ENCODE results near the gene MGAT5.

MGAT5 gene

GRCh38 chr2:134445116-134445515 lies 191.2 kb downstream of the MGAT5 start:
- Histone ChIP-seq H3K9me3 (ENCODE audit: control insufficient read depth in 1 of 2, low read length in 2 of 2) (no peaks in the 10 kb centered on the region), H3K4me1 (ENCODE audit: control insufficient read depth in 1 of 2, insufficient read depth in 2 of 2, low read length in 2 of 2) (no peaks in the 10 kb centered on the region), H3K27ac (ENCODE audit: low read depth, low read length) (no peak overlapping the region), H3K9ac (ENCODE audit: low read depth in 1 of 2, low read length in 2 of 2) (no peak overlapping the region), H3K36me3 (ENCODE audit: control insufficient read depth in 1 of 2, insufficient read depth in 2 of 2, low read length in 2 of 2) (peaks cover 47 to 86% of the 10 kb centered on the region in 2 donors), H3K27me3 (ENCODE audit: control insufficient read depth in 1 of 2, insufficient read depth in 2 of 2, low read length in 2 of 2) (no peaks in the 10 kb centered on the region), H3K4me3 (ENCODE audit: low read depth in 1 of 2, low read length in 2 of 2) (no peak overlapping the region)

- Histone ChIP-seq H3K27me3 (ENCODE audit: control insufficient read depth in 1 of 2, insufficient read depth in 2 of 2, low read length in 2 of 2) (no peaks in the 10 kb centered on the region), H3K36me3 (ENCODE audit: control insufficient read depth in 1 of 2, insufficient read depth in 2 of 2, low read length in 2 of 2) (peaks cover 45 to 78% of the 10 kb centered on the region in 2 donors), H3K9me3 (ENCODE audit: control insufficient read depth in 1 of 2, low read length in 2 of 2) (no peaks in the 10 kb centered on the region), H3K27ac (ENCODE audit: low read depth, low read length) (no peak overlapping the region), H3K4me3 (ENCODE audit: low read depth in 1 of 2, low read length in 2 of 2) (no peak overlapping the region), H3K4me1 (ENCODE audit: control insufficient read depth in 1 of 2, insufficient read depth in 2 of 2, low read length in 2 of 2) (no peaks in the 10 kb centered on the region), H3K9ac (ENCODE audit: low read depth in 1 of 2, low read length in 2 of 2) (no peak overlapping the region)
These were observed 192.1 kb downstream of the MGAT5 start for GRCh38 chr2:134445985-134446382.

- Histone ChIP-seq H3K4me3 (ENCODE audit: low read depth in 1 of 2, low read length in 2 of 2) (no peak overlapping the region), H3K4me1 (ENCODE audit: control insufficient read depth in 1 of 2, insufficient read depth in 2 of 2, low read length in 2 of 2) (no peaks in the 10 kb centered on the region), H3K27me3 (ENCODE audit: control insufficient read depth in 1 of 2, insufficient read depth in 2 of 2, low read length in 2 of 2) (no peaks in the 10 kb centered on the region), H3K9ac (ENCODE audit: low read depth in 1 of 2, low read length in 2 of 2) (no peak overlapping the region), H3K9me3 (ENCODE audit: control insufficient read depth in 1 of 2, low read length in 2 of 2) (no peaks in the 10 kb centered on the region), H3K27ac (ENCODE audit: low read depth, low read length) (no peak overlapping the region), H3K36me3 (ENCODE audit: control insufficient read depth in 1 of 2, insufficient read depth in 2 of 2, low read length in 2 of 2) (peaks cover 40 to 73% of the 10 kb centered on the region in 2 donors)
These were observed 192.6 kb downstream of the MGAT5 start for GRCh38 chr2:134446383-134447017.

- Histone ChIP-seq H3K9ac (ENCODE audit: low read depth in 1 of 2, low read length in 2 of 2) (no peak overlapping the region), H3K9me3 (ENCODE audit: control insufficient read depth in 1 of 2, low read length in 2 of 2) (no peaks in the 10 kb centered on the region), H3K27ac (ENCODE audit: low read depth, low read length) (no peak overlapping the region), H3K4me1 (ENCODE audit: control insufficient read depth in 1 of 2, insufficient read depth in 2 of 2, low read length in 2 of 2) (no peaks in the 10 kb centered on the region), H3K36me3 (ENCODE audit: control insufficient read depth in 1 of 2, insufficient read depth in 2 of 2, low read length in 2 of 2) (peaks cover 36 to 64% of the 10 kb centered on the region in 2 donors), H3K4me3 (ENCODE audit: low read depth in 1 of 2, low read length in 2 of 2) (no peak overlapping the region), H3K27me3 (ENCODE audit: control insufficient read depth in 1 of 2, insufficient read depth in 2 of 2, low read length in 2 of 2) (no peaks in the 10 kb centered on the region)
These were observed 193.8 kb downstream of the MGAT5 start for GRCh38 chr2:134447669-134448068.

GRCh38 chr2:134448650-134449049 lies 194.8 kb downstream of the MGAT5 start:
- no peaks in the 10 kb centered on the region for H3K4me1 ChIP-seq (ENCODE audit: control insufficient read depth in 1 of 2, insufficient read depth in 2 of 2, low read length in 2 of 2)
- H3K27ac ChIP-seq (ENCODE audit: low read depth, low read length): no peak overlapping the region

GRCh38 chr2:134449157-134449556 lies 195.3 kb downstream of the MGAT5 start:
- H3K9ac ChIP-seq (ENCODE audit: low read depth in 1 of 2, low read length in 2 of 2): no peak overlapping the region
- no peaks in the 10 kb centered on the region for H3K27me3 ChIP-seq (ENCODE audit: control insufficient read depth in 1 of 2, insufficient read depth in 2 of 2, low read length in 2 of 2)
- H3K9me3 ChIP-seq (ENCODE audit: control insufficient read depth in 1 of 2, low read length in 2 of 2): no peaks in the 10 kb centered on the region
- H3K36me3 ChIP-seq (ENCODE audit: control insufficient read depth in 1 of 2, insufficient read depth in 2 of 2, low read length in 2 of 2): peaks cover 31 to 58% of the 10 kb centered on the region in 2 donors
- no peak overlapping the region for H3K27ac ChIP-seq (ENCODE audit: low read depth, low read length)
- H3K4me1 ChIP-seq (ENCODE audit: control insufficient read depth in 1 of 2, insufficient read depth in 2 of 2, low read length in 2 of 2): no peaks in the 10 kb centered on the region
- no peak overlapping the region for H3K4me3 ChIP-seq (ENCODE audit: low read depth in 1 of 2, low read length in 2 of 2)

More at GRCh38 chr2:134448650-134449049, 194.8 kb downstream of the MGAT5 start:
- no peak overlapping the region for H3K4me3 ChIP-seq (ENCODE audit: low read depth in 1 of 2, low read length in 2 of 2)
- no peak overlapping the region for H3K9ac ChIP-seq (ENCODE audit: low read depth in 1 of 2, low read length in 2 of 2)
- no peaks in the 10 kb centered on the region for H3K9me3 ChIP-seq (ENCODE audit: control insufficient read depth in 1 of 2, low read length in 2 of 2)
- no peaks in the 10 kb centered on the region for H3K27me3 ChIP-seq (ENCODE audit: control insufficient read depth in 1 of 2, insufficient read depth in 2 of 2, low read length in 2 of 2)
- H3K36me3 ChIP-seq (ENCODE audit: control insufficient read depth in 1 of 2, insufficient read depth in 2 of 2, low read length in 2 of 2): peaks cover 35 to 59% of the 10 kb centered on the region in 2 donors

GRCh38 chr2:134449751-134450513 lies 196.1 kb downstream of the MGAT5 start:
- Histone ChIP-seq H3K4me1 (ENCODE audit: control insufficient read depth in 1 of 2, insufficient read depth in 2 of 2, low read length in 2 of 2) (no peaks in the 10 kb centered on the region), H3K36me3 (ENCODE audit: control insufficient read depth in 1 of 2, insufficient read depth in 2 of 2, low read length in 2 of 2) (peaks cover 25 to 53% of the 10 kb centered on the region in 2 donors), H3K27me3 (ENCODE audit: control insufficient read depth in 1 of 2, insufficient read depth in 2 of 2, low read length in 2 of 2) (no peaks in the 10 kb centered on the region), H3K4me3 (ENCODE audit: low read depth in 1 of 2, low read length in 2 of 2) (no peak overlapping the region), H3K27ac (ENCODE audit: low read depth, low read length) (no peak overlapping the region), H3K9me3 (ENCODE audit: control insufficient read depth in 1 of 2, low read length in 2 of 2) (no peaks in the 10 kb centered on the region), H3K9ac (ENCODE audit: low read depth in 1 of 2, low read length in 2 of 2) (no peak overlapping the region)

- H3K4me1 ChIP-seq (ENCODE audit: control insufficient read depth in 1 of 2, insufficient read depth in 2 of 2, low read length in 2 of 2): no peaks in the 10 kb centered on the region
- no peak overlapping the region for H3K9ac ChIP-seq (ENCODE audit: low read depth in 1 of 2, low read length in 2 of 2)
- H3K36me3 ChIP-seq (ENCODE audit: control insufficient read depth in 1 of 2, insufficient read depth in 2 of 2, low read length in 2 of 2): peaks cover 23 to 46% of the 10 kb centered on the region in 2 donors
- H3K27me3 ChIP-seq (ENCODE audit: control insufficient read depth in 1 of 2, insufficient read depth in 2 of 2, low read length in 2 of 2): no peaks in the 10 kb centered on the region
- H3K4me3 ChIP-seq (ENCODE audit: low read depth in 1 of 2, low read length in 2 of 2): no peak overlapping the region
- H3K27ac ChIP-seq (ENCODE audit: low read depth, low read length): no peak overlapping the region
- no peaks in the 10 kb centered on the region for H3K9me3 ChIP-seq (ENCODE audit: control insufficient read depth in 1 of 2, low read length in 2 of 2)
These were observed 197.4 kb downstream of the MGAT5 start for GRCh38 chr2:134451347-134451630.

GRCh38 chr2:134452042-134452733 lies 198.3 kb downstream of the MGAT5 start:
- no peak overlapping the region for H3K27ac ChIP-seq (ENCODE audit: low read depth, low read length)
- H3K4me3 ChIP-seq (ENCODE audit: low read depth in 1 of 2, low read length in 2 of 2): no peak overlapping the region
- H3K27me3 ChIP-seq (ENCODE audit: control insufficient read depth in 1 of 2, insufficient read depth in 2 of 2, low read length in 2 of 2): no peaks in the 10 kb centered on the region
- peaks cover 23 to 37% of the 10 kb centered on the region in 2 donors for H3K36me3 ChIP-seq (ENCODE audit: control insufficient read depth in 1 of 2, insufficient read depth in 2 of 2, low read length in 2 of 2)
- H3K9me3 ChIP-seq (ENCODE audit: control insufficient read depth in 1 of 2, low read length in 2 of 2): no peaks in the 10 kb centered on the region
- no peaks in the 10 kb centered on the region for H3K4me1 ChIP-seq (ENCODE audit: control insufficient read depth in 1 of 2, insufficient read depth in 2 of 2, low read length in 2 of 2)
- H3K9ac ChIP-seq (ENCODE audit: low read depth in 1 of 2, low read length in 2 of 2): no peak overlapping the region

GRCh38 chr2:134453476-134453875 lies 199.6 kb downstream of the MGAT5 start:
- H3K9ac ChIP-seq (ENCODE audit: low read depth in 1 of 2, low read length in 2 of 2): no peak overlapping the region
- no peaks in the 10 kb centered on the region for H3K4me1 ChIP-seq (ENCODE audit: control insufficient read depth in 1 of 2, insufficient read depth in 2 of 2, low read length in 2 of 2)
- H3K9me3 ChIP-seq (ENCODE audit: control insufficient read depth in 1 of 2, low read length in 2 of 2): no peaks in the 10 kb centered on the region
- no peaks in the 10 kb centered on the region for H3K27me3 ChIP-seq (ENCODE audit: control insufficient read depth in 1 of 2, insufficient read depth in 2 of 2, low read length in 2 of 2)
- peaks cover 14 to 25% of the 10 kb centered on the region in 2 donors for H3K36me3 ChIP-seq (ENCODE audit: control insufficient read depth in 1 of 2, insufficient read depth in 2 of 2, low read length in 2 of 2)
- no peak overlapping the region for H3K4me3 ChIP-seq (ENCODE audit: low read depth in 1 of 2, low read length in 2 of 2)
- H3K27ac ChIP-seq (ENCODE audit: low read depth, low read length): no peak overlapping the region

Data from duodenal mucosa (tissue), 2 donors.